GM12878 (cell line): ENCODE data around the gene SLC31A1. TPM values are rescaled to one million over a fixed set of nuclear protein-coding genes. Genes with fewer than 3 reads are reported as not detected.

Source experiments
- ATAC-seq: fragments of 200-7000 bp; cut with Tn5 transposase; 3 replicates; pipeline ENCODE4 v1.9.1; 2020; ENCODE audit warnings: mild to moderate bottlenecking, moderate library complexity
- BruUV-seq: library from RNA; stranded (reverse); fragments of 400-500 nt; replicated peaks from 2 replicates; lab custom pipeline; 2021; lab: Mats Ljungman, UMichigan
- CTCF ChIA-PET: fragments of 300-600 bp; sonication (Branson Sonifier 250); formaldehyde crosslinking; extraction: SDS; loops from one replicate; lab custom pipeline; 2021; ENCODE audit warnings: inconsistent platforms; lab: Yijun Ruan, JAX
- POLR2A ChIA-PET: fragments of 350-600 bp; formaldehyde crosslinking; extraction: SDS; loops from one replicate; lab custom pipeline; 2021; ENCODE audit warnings: inconsistent platforms; lab: Charles Lee
- RAD21 ChIA-PET: fragments of 300-600 bp; sonication (Branson Sonifier 250); formaldehyde crosslinking; loops from one replicate; lab custom pipeline; 2023; ENCODE audit warnings: antibody characterized with exemption; ENCODE audit not compliant: unreplicated experiment; lab: Charles Lee
- SMC1A ChIA-PET: fragments of 300-600 bp; sonication (Branson Sonifier 250); formaldehyde crosslinking; loops from one replicate; lab custom pipeline; 2023; ENCODE audit not compliant: unreplicated experiment, uncharacterized antibody; lab: Charles Lee
- DNase-seq: peaks from one replicate; pipeline ENCODE4 v3.0.0-alpha.2; 2011; ENCODE audit warnings: low read depth, low spot score
- FAIRE-seq: peaks from 3 replicates; lab custom pipeline; 2011; peaks lifted over from hg19 to GRCh38; lab: Jason Lieb, UNC
- H2AFZ ChIP-seq: 2 replicates; pipeline ENCODE4 v1.6.0; 2011; ENCODE audit warnings: low read depth, low read length, control low read depth; ENCODE audit not compliant: control insufficient read depth
- H3K27ac ChIP-seq: 2 replicates; pipeline ENCODE4 v1.5.1; 2011; ENCODE audit warnings: control low read depth; ENCODE audit not compliant: control insufficient read depth, insufficient read depth
- H3K27me3 ChIP-seq, 2 experiments: replicated peaks in 1 of 2; 2 replicates each; pipeline versions ENCODE4 v1.6.0 to v1.6.1; 2011; ENCODE audit warnings: low read length in 1 of 2; ENCODE audit not compliant: control insufficient read depth in 2 of 2, insufficient read depth in 2 of 2
- H3K36me3 ChIP-seq, 2 experiments: 2 replicates each; pipeline ENCODE4 v1.5.1; 2011; ENCODE audit warnings: low read length in 1 of 2; ENCODE audit not compliant: control insufficient read depth in 2 of 2, insufficient read depth in 2 of 2
- H3K4me1 ChIP-seq: 2 replicates; pipeline ENCODE4 v1.6.1; 2011; ENCODE audit warnings: mild to moderate bottlenecking, low read length, moderate library complexity, mixed read lengths; ENCODE audit not compliant: control insufficient read depth, insufficient read depth
- H3K4me2 ChIP-seq: 2 replicates; pipeline ENCODE4 v1.6.0; 2011; ENCODE audit warnings: control low read depth; ENCODE audit not compliant: control insufficient read depth, insufficient read depth
- H3K4me3 ChIP-seq: fragments of 200-600 bp; sonication (generic); 2 replicates; pipeline ENCODE4 v1.5.1; 2016
- H3K79me2 ChIP-seq: 2 replicates; pipeline ENCODE4 v1.6.0; 2011; ENCODE audit warnings: low read length; ENCODE audit not compliant: control insufficient read depth, insufficient read depth
- H3K9ac ChIP-seq: 2 replicates; pipeline ENCODE4 v1.8.0; 2011; ENCODE audit warnings: low read length, control low read depth, mixed read lengths; ENCODE audit not compliant: control insufficient read depth, insufficient read depth
- H3K9me3 ChIP-seq: replicated peaks from 3 replicates; pipeline ENCODE4 v1.5.1; 2011; ENCODE audit warnings: mild to moderate bottlenecking, low read length; ENCODE audit not compliant: control insufficient read depth, insufficient read depth
- H4K20me1 ChIP-seq: 2 replicates; pipeline ENCODE4 v1.6.0; 2011; ENCODE audit not compliant: control insufficient read depth, insufficient read depth
- CHD1 ChIP-seq: IDR thresholded peaks from 2 replicates; pipeline ENCODE4 v1.6.1; 2012; ENCODE audit warnings: low read depth, low read length, improper control_type of control experiment
- EP300 ChIP-seq, 2 experiments: fragments of 150-350 bp in 1 of 2; IDR thresholded peaks; 2 replicates each; pipeline ENCODE4 v1.6.1; 2011 to 2012; ENCODE audit warnings: low read depth in 2 of 2, low read length in 2 of 2, borderline replicate concordance in 1 of 2, improper control_type of control experiment in 1 of 2, inconsistent platforms in 1 of 2; ENCODE audit not compliant: control insufficient read depth in 1 of 2
- FOS ChIP-seq: IDR thresholded peaks from 3 replicates; pipeline ENCODE4 v1.6.1; 2011; ENCODE audit warnings: borderline replicate concordance; ENCODE audit not compliant: insufficient read length; ENCODE audit errors: extremely low read depth
- HDAC2 ChIP-seq: fragments of 200-600 bp; sonication (generic); IDR thresholded peaks from 2 replicates; pipeline ENCODE4 v1.6.1; 2017
- HDAC6 ChIP-seq: fragments of 200-600 bp; sonication (generic); IDR thresholded peaks from one replicate; pipeline ENCODE4 v1.8.0; 2017; ENCODE audit warnings: antibody characterized with exemption; ENCODE audit not compliant: unreplicated experiment
- MEF2A ChIP-seq: IDR thresholded peaks from 2 replicates; pipeline ENCODE4 v1.6.1; 2011; ENCODE audit warnings: low read depth, mild to moderate bottlenecking, low read length, moderate library complexity; ENCODE audit not compliant: insufficient read depth
- MYC ChIP-seq: IDR thresholded peaks from 2 replicates; pipeline ENCODE4 v1.6.1; 2011; ENCODE audit warnings: mild to moderate bottlenecking, low read length, moderate library complexity, inconsistent platforms; ENCODE audit not compliant: insufficient read depth, insufficient replicate concordance, insufficient read length, severe bottlenecking
- NR2C1 ChIP-seq: fragments of 450-650 bp; IDR thresholded peaks from 2 replicates; pipeline ENCODE4 v1.6.1; 2017; ENCODE audit warnings: antibody characterized with exemption, mild to moderate bottlenecking, moderate library complexity
- NR2C2 ChIP-seq: IDR thresholded peaks from 2 replicates; pipeline ENCODE4 v1.6.1; 2011; ENCODE audit warnings: borderline replicate concordance, low read depth; ENCODE audit not compliant: control insufficient read depth, insufficient read length
- POLR2AphosphoS2 ChIP-seq: IDR thresholded peaks from 2 replicates; pipeline ENCODE4 v1.6.1; 2011; ENCODE audit warnings: low read depth, mild to moderate bottlenecking, low read length, improper control_type of control experiment, moderate library complexity
- RAD51 ChIP-seq: fragments of 450-650 bp; IDR thresholded peaks from 2 replicates; pipeline ENCODE4 v1.6.1; 2016; ENCODE audit warnings: moderate library complexity, mild to moderate bottlenecking, inconsistent platforms
- RCOR1 ChIP-seq: conservative IDR thresholded peaks from 2 replicates; pipeline ENCODE4 v1.6.1; 2012; ENCODE audit warnings: low read depth, low read length, improper control_type of control experiment
- SMAD1 ChIP-seq: fragments of 450-650 bp; IDR thresholded peaks from 2 replicates; pipeline ENCODE4 v1.6.1; 2018; ENCODE audit warnings: mild to moderate bottlenecking, low read depth; ENCODE audit not compliant: partially characterized antibody
- SMC3 ChIP-seq: IDR thresholded peaks from 2 replicates; pipeline ENCODE4 v1.6.1; 2011; ENCODE audit warnings: low read length, improper control_type of control experiment, borderline replicate concordance
- TCF3 ChIP-seq: IDR thresholded peaks from 2 replicates; pipeline ENCODE4 v1.6.1; 2012; ENCODE audit warnings: low read depth, mild to moderate bottlenecking, low read length, borderline replicate concordance; ENCODE audit not compliant: insufficient read depth
- WGBS: methylation state at CpG from one replicate; pipeline ENCODE4 v1.1.6; 2016; ENCODE audit warnings: low lambda C conversion rate; ENCODE audit not compliant: insufficient replicate concordance, insufficient coverage; ENCODE audit errors: missing lambda C conversion rate; 5-methylcytosine and 5-hydroxymethylcytosine counted together
- in situ Hi-C: fragments of 300-500 bp; cut with MboI; formaldehyde crosslinking; loops from 9 replicates; pipeline ENCODE4 v1.14.3; 2018; ENCODE audit warnings: mixed read lengths
- intact Hi-C: fragments of 100-400 bp; cut with micrococcal nuclease; formaldehyde crosslinking; loops from one replicate; pipeline ENCODE4 v1.14.2; 2022; ENCODE audit not compliant: unreplicated experiment
- polyA plus RNA-seq, 11 experiments: library from polyadenylated mRNA; depleted of rRNA in 4 of 11; unstranded in 6 of 11; stranded (reverse) in 5 of 11; fragments of >200 nt; fragmentation: Nextera tagmentation in 4 of 11; fragmentation: Illumina TruSeq in 1 of 11; extraction: Ambion mirVana in 4 of 11; extraction: Trizol in 1 of 11; gene quantifications; 1 replicate in 1 of 11; 2 replicates in 10 of 11; pipeline versions ENCODE4 v1.2.1 to v1.2.3, GENCODE V29; 2011 to 2016; ENCODE audit warnings: inconsistent platforms in 2 of 11, missing spikeins in 2 of 11, low read depth in 1 of 11
- total RNA-seq, 4 experiments: library from RNA; depleted of rRNA in 3 of 4; stranded (reverse); fragments of >200 nt in 3 of 4; fragmentation: Illumina TruSeq in 1 of 4; extraction: Trizol in 1 of 4; gene quantifications; 2 replicates each; pipeline versions ENCODE4 v1.2.1 to v1.2.3, GENCODE V29; 2013 to 2021
- TF ChIP-seq, protein P1 (sequence below): fragments of 150-350 bp; IDR thresholded peaks from 2 replicates; pipeline ENCODE4 v1.6.1; 2014; ENCODE audit warnings: mild to moderate bottlenecking, low read depth, low read length

Gene SLC31A1
- total and polyA plus RNA-seq, 10 of the 15 experiments (the other 5 are each of a cell fraction or from before 2014, with no cell fraction given) = 7.3 to 16.2 (median 10.5) TPM

DNA sequence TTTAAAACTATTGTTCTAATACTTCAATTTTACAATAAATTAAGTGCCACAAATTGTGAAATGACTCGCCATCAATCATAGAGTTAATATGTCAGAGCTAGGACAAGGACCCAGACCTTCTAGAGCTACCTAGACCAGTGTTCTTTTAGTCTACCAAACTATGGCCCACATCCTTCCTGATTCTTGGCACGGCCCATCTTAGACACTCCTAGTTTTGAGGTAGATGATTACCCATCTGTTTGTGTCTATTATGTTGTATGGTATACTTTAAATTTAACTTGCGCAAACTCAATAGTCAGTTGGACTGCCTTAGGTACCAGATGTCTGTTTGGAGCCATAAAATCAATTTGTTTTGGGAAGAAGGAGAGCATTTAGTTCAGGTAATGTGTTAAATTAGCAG, 36.5 kb downstream of the SLC31A1 start:
- in situ Hi-C loops = no loop called here
- peaks cover 2 to 19% of the 10 kb centered on the region in 2 experiments for H3K36me3 ChIP-seq
- H3K9ac ChIP-seq = no peak overlapping the region
- no peaks in the 10 kb centered on the region for H3K27me3 ChIP-seq
- ATAC-seq (no peak), DNase-seq (no peak), FAIRE-seq (no peak)
- H2AFZ ChIP-seq = no peak overlapping the region
- H3K4me1 ChIP-seq = no peaks in the 10 kb centered on the region
- no peak overlapping the region for H3K4me3 ChIP-seq
- ChIA-PET RAD21 (interaction anchor here (1.2 kb wide), 1 partner anchor 37 kb away, joined by 3 read pairs; the partner anchor contains the start of genes FKBP15 and SLC31A1), CTCF (no interaction called here), POLR2A (interaction anchor here (0.5 kb wide), 1 partner anchor 30 kb away, joined by 3 read pairs; no protein-coding TSS in a partner anchor), SMC1A (no interaction called here)
- TF ChIP-seq HDAC6 (no peak), SMC3 (no peak), TCF3 (no peak)
- H3K27ac ChIP-seq = no peak overlapping the region
- no peaks in the 10 kb centered on the region for H3K9me3 ChIP-seq
- 95% methylated on average over 3 of the region's 3 CpGs for WGBS
- intact Hi-C loops = no loop called here
- no peaks in the 10 kb centered on the region for H4K20me1 ChIP-seq
- no peaks in the 10 kb centered on the region for H3K79me2 ChIP-seq
- H3K4me2 ChIP-seq = no peak overlapping the region
- BruUV-seq = no TSS peak

DNA sequence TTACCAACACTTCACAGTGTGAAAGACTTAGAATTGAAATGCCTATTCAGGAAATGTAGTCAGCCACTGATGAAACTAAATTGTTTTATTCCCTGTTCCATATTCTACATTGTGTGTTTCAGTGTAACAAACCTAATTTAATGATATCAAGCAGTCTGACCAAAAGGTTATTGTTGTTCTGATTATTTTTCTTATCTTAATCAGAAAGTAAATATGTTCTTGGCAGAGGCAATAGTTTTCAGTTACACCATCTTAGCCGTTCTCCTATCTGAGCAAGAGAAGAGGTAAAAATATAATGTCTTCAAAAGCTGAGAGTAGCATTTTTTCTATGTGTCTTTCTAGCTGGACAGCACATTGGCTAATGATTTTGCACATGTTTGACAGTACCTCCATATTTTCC, 36.9 kb downstream of the SLC31A1 start:
- BruUV-seq = no TSS peak
- POLR2A ChIA-PET = interaction anchor here (0.5 kb wide), 1 partner anchor 29 kb away, joined by 3 read pairs; no protein-coding TSS in a partner anchor
- no peak for ATAC-seq
- no peak for TF ChIP-seq SMAD1
- TF ChIP-seq NR2C2 = no peak
- no peak for TF ChIP-seq MEF2A
- TF ChIP-seq POLR2AphosphoS2 = no peak
- TF ChIP-seq EP300 (IDR thresholded peaks at IDR 0.05; ENCODE audit: borderline replicate concordance in 1 of 2, control insufficient read depth in 1 of 2, low read depth in 2 of 2, low read length in 2 of 2) = no peak
- TF ChIP-seq MYC = no peak
- no peak for TF ChIP-seq CHD1
- TF ChIP-seq, protein P1, sequence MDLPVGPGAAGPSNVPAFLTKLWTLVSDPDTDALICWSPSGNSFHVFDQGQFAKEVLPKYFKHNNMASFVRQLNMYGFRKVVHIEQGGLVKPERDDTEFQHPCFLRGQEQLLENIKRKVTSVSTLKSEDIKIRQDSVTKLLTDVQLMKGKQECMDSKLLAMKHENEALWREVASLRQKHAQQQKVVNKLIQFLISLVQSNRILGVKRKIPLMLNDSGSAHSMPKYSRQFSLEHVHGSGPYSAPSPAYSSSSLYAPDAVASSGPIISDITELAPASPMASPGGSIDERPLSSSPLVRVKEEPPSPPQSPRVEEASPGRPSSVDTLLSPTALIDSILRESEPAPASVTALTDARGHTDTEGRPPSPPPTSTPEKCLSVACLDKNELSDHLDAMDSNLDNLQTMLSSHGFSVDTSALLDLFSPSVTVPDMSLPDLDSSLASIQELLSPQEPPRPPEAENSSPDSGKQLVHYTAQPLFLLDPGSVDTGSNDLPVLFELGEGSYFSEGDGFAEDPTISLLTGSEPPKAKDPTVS = no peak
- no peak for TF ChIP-seq RAD51
- TF ChIP-seq FOS = no peak
- TF ChIP-seq RCOR1 = no peak
- no peak for TF ChIP-seq HDAC2
- no peak for TF ChIP-seq NR2C1

More for the DNA sequence above, 36.9 kb downstream of the SLC31A1 start:
- ChIA-PET SMC1A (no interaction called here), RAD21 (no interaction called here), CTCF (no interaction called here)
- Histone ChIP-seq H3K27ac (no peak overlapping the region), H3K9ac (no peak overlapping the region), H3K36me3 (peaks cover 2 to 20% of the 10 kb centered on the region in 2 experiments), H3K4me3 (no peak overlapping the region), H3K9me3 (no peaks in the 10 kb centered on the region), H3K4me1 (no peaks in the 10 kb centered on the region), H2AFZ (no peak overlapping the region), H3K4me2 (no peak overlapping the region), H3K79me2 (no peaks in the 10 kb centered on the region), H4K20me1 (no peaks in the 10 kb centered on the region), H3K27me3 (no peaks in the 10 kb centered on the region)
- in situ Hi-C loops = no loop called here
- DNase-seq (no peak), FAIRE-seq (no peak)
- intact Hi-C loops = no loop called here
- WGBS = 94% methylated on average over 1 of the region's 1 CpG
